LNCAP (cell line): ENCODE results near the gene SNRNP40.

ENCODE experiments used
- TF ChIP-seq, protein P1 (sequence below): fragments of 450-650 bp; IDR thresholded peaks from 2 replicates; pipeline ENCODE4 v1.5.1; 2017; ENCODE audit warnings: mild to moderate bottlenecking

Gene SNRNP40

DNA sequence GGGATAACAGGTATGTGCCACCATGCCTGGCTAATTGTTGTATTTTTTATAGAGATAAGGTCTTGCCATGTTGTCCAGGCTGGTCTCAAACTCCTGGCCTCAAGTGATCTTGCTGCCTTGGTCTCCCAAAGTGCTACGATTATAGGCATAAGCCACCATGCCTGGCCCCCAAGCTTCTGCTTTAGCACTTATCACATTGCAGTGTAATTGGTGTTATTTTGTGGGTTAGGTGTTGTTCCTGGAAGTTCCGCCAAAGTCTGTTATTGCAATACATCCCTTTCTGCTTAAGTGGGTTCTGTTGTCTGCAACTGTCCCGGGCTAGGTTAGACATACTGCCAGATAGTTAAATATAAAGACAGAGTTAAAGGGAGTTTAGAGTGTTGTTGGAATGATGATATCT is 3.6 kb upstream of the SNRNP40 start:
- TF ChIP-seq, protein P1, sequence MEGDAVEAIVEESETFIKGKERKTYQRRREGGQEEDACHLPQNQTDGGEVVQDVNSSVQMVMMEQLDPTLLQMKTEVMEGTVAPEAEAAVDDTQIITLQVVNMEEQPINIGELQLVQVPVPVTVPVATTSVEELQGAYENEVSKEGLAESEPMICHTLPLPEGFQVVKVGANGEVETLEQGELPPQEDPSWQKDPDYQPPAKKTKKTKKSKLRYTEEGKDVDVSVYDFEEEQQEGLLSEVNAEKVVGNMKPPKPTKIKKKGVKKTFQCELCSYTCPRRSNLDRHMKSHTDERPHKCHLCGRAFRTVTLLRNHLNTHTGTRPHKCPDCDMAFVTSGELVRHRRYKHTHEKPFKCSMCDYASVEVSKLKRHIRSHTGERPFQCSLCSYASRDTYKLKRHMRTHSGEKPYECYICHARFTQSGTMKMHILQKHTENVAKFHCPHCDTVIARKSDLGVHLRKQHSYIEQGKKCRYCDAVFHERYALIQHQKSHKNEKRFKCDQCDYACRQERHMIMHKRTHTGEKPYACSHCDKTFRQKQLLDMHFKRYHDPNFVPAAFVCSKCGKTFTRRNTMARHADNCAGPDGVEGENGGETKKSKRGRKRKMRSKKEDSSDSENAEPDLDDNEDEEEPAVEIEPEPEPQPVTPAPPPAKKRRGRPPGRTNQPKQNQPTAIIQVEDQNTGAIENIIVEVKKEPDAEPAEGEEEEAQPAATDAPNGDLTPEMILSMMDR, result no peak

DNA sequence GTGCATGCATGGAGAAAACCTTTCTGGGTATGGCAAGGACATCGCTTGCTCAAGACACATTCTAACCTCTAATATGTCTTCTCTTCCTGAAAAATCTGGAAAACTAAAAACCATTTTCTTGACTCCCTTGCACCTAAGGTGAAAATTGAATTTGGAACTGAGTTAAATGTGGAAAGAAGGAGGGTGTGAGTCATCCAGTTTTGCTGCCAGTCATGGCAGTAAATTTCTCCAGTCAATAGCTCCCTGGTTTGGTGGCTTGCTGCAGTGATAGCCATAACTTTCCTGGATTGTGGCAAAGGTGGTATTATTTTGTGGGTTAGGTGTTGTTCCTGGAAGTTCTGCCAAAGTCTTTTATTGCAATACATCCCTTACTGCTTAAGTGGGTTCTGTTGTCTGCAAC is 2.8 kb upstream of the SNRNP40 start:
- TF ChIP-seq, protein P1, result no peak

DNA sequence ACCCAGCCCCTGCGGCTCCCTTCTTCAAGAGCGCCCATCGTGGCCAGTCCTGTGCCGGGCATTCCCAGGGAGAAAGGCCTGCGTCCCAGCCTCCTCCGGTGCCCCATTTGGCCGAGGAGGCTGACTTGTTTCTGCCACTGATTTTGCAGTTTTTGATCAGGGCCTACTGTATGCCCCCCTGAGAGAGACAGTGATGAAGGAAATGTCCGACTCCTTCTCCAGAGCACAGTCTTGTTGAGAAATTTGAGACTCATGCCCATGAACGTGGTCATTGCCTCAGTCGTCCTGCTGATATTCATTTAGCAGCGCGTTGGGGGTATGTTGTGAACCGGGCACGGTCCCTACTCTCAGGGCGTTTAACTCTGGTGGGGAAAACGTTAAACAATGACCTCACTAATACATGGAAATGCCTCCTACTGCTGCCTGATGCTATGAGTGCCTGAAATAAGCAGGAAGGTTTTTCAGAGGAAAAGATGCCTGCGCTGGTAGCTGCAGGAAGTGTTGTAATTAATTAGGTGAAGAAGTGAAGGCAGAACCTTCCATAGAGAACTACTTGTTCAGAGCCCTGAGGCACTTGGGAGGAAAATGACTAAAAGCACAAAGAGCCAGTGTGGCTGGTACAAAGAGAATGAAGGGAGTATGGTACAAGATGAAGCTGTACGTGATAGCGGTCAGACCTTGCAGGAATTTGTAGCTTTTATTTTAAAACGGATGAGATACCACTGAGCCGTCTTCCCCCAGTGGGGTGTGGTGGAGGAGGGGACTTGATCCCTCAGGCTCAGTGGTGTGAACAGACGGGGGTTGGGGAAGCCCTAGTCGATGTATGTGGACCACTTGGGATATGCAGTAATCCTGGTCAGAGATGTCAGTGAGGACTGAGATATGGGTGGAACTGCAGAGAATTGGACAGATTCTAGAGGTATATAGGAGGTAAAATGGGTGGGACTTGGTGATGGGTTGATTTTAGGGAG is 974 bp upstream of the SNRNP40 start:
- TF ChIP-seq, protein P1, result no peak

DNA sequence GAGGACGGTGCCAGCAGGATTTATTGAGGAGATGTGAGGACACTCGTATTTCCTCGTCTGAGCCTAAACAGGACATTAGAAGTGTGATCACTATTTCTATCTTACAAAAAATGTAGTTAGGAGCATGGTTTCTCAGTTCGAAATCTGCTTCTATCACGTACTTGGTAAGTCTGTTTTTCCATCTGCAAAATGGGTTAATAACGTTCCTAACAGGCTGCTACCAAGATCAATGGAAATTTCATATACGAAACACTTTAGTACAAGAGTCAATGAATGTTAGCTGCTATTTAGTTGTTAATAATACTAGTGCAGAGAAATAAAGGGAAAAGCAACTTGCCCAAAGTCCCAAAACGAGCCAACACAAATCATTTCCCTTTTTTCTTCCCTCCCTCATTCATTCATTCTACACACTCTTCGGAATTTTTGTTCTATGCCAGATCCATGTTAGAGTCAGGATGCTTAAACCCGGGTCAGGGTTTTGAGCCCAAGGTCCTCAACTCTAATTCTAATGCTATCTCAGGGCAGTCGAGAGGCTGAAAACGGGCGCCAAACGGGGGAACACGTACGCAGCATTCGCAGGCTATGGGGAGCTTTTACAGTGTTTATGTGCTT is 608 bp downstream of the SNRNP40 start:
- TF ChIP-seq, protein P1, result no peak

DNA sequence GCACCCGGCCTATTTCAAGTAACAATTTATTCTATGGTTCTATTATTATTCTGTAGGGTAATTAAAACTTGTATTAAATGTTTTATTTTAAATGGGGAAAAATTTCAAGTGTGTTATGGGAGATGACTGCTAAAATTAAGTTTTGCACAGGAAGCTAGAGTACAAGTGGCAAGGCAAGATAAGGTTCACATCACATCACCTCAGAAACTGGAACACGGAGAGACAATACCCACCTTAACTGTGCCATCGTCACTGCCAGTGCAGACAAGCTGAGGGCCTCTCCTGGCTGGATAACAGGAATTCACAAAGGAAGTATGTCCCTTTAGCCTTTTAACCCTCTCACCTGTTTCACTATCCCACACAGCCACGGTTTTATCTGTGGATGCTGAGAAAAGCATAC is 7.6 kb downstream of the SNRNP40 start:
- TF ChIP-seq, protein P1, result no peak

DNA sequence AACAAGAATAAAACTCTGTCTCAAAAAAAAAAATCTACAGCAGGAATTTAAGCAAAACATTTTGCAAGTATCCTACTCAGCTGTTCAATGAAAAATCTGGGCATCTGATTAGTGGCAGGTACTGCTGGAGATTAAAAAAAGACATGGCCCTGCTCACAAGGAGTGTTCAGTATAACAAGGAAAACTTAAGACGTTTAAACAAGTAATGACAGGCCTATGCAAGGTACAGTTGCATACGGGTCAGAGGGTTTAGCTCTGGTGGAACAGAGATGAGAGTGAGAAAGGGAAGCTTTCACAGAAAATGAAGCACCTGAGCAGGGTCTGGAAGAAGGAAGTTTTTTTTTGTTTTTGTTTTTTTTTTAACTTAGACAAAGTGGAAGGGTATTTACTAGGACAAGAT is 23.0 kb downstream of the SNRNP40 start:
- TF ChIP-seq, protein P1, result no peak

DNA sequence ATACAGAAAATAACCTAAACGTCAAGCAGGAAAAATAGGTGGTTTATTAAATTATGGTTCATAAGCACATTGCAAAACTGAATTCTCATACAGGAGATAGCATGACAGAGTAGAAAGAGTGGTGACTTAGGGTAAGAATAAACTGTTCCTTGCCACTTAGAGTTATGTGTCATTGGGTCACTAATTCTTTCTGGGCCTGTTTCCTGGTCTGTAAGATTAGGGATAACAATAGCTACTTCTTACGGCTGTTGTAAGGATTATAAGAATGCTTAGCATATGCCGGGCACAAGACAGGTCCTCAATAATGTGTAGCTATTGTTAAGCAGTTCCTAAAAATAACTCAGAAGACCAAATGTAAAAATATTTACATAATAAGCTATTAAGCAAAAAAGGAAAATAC is 24.2 kb downstream of the SNRNP40 start:
- TF ChIP-seq, protein P1, result no peak
